Measurements from ENCODE around the gene MTERF2. TPM values are rescaled to one million over a fixed set of nuclear protein-coding genes. Genes with fewer than 3 reads are reported as not detected.
A peak's percentile ranks its signal among the peaks of the same experiment; 100 is the strongest.
"Not testable (repeated sequence)": the region's sequence is repeated elsewhere in the genome, so short reads cannot be mapped to it uniquely, and the experiment has no call there.

Gene MTERF2
- polyA plus RNA-seq, 10 donors = 23.3 to 39.3 (median 27.1) TPM

DNA sequence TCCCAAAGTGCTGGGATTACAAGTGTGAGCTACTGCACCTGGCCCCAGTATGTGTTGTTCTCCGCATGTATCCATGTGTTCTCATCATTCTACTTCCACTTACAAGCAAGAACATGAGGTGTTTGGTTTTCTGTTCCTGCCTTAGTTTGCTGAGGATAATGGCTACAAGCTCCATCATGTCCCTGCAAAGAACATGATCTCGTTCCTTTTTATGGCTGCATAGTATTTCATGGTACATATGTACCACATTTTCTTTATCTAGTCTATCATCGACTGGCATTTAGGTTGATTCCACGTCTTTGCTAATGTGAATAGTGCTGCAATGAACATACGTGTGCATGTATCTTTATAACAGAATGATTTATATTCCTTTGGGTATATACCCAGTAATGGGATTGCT lies 9.2 kb upstream of the MTERF2 start:
- not testable (repeated sequence) for DNase-seq

DNA sequence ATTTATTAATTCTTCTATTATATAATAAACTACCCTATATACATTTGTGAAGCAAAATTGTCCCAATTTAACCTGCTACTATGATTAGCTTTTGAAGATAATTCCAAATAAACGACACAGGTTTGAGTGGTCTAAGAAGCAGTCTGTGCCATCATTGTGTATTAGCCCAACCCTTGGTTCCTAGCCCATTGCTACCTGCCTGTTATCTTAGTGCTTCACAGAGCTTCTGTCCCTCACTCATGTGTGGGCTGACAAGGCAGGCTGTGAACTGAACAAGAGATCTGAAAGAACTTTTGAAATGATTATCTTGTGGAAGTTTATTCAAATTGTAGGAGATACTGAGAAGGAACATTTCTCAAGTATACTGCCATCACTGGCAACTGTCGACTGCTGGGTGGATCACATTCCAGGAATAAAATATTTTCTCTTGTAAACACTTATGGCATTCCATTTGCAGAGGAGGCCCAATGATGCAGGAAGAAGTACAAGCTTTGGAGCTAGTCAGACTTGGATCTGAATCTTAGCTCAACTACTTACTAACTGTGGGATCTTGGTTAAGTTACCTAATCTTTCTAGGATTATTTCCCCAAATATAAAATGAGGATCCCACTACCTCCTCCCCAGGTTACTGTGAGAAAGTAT lies 7.8 kb upstream of the MTERF2 start:
- DNase-seq = no peak

DNA sequence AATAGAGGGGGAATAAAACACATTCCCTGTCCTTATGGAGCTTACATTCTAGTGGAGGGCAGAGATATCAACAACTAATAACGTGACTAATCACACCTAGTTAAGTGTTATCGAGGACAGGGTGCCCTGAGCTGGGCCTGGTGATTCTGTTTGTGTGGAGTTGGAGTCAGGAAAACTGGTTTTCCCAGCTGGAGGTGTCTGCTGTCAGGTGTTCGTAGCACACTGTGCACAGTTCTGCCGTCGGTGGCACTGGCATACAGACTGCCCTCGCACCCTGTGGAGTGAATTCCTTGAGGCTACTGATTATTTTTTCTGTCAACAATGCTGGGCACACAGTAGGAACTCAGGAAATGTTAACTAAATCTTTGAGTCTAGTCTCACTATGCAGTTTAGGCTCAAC lies 900 bp upstream of the MTERF2 start:
- DNase-seq = no peak

DNA sequence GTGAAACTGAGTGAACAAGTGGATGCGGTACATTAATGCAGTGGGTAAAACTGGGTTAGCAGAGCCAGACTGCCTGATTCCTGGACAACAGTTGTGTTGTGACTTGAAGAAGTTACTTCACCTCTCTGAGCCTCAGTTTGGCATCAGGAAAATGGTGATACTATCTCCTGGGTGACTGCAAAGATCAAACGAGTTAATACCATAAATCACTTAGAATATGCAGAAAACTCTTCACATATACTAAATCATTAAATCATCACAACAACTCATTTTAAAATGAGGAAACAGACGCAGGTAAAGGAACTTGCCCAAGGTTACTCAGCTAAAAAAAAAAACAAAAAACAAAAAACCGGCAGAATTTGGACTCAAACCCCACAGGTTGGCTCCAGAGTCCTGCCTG lies 811 bp downstream of the MTERF2 start:
- DNase-seq = no peak

DNA sequence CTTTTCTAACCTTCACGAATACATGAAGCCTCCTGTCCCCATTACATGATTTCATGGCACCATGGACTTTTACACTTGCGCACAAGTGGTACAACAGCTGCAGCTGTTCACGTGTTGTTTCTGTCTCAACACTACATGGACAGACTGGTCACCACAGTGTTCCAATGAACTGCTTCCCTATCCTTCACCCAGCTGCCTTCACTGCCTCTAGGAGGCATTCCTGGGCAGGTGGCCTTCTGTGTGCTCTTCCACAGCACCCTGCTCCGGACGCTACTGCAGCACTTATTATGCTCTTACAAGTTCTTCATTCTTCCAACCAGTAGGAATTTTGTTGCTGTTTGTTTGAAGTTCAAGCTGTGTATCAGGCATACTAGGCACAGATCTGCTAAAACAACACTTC lies 1.5 kb downstream of the MTERF2 start:
- DNase-seq = peak in 1 of 3 donors; percentile 48

DNA sequence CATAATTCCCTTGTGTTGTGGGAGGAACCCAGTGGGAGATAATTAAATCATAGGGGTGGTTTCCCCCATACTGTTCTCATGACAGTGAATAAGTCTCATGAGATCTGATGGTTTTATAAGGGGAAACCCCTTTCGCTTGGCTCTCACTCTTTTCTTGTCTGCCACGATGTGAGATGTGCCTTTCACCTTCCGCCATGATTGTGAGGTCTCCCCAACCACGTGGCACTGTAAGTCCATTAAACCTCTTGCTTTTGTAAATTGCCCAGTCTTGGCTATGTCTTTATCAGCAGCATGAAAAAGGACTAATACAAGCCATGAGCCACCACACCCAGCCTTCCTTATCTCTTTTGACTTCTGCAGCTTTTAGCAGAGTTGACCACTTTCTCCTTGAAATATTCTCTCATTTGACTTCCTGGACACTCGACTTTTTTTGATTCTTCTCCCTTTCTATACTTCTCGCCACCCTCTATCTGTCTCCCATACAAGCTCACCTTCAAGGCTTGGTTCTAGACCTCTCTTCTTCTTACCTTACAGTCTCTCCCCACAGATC lies 2.3 kb downstream of the MTERF2 start:
- no peak for DNase-seq

DNA sequence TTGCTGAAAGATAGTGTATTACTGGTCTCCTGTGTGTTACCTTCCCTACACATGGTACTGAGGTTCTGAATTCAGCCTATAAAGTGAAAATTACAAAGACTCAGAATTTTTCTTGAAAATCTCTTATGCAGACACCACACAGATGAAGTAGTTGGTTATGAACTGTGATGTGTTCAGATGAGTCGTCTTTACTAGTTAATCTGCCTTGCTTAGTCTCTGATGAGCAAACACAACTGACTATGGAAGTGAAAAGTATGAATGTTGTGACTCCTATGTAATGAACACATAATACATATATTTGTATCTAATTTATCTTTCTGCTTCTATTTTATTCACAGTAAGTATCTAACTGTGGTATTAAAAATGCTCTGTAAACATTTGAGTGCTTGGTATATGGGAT lies 4.7 kb downstream of the MTERF2 start:
- no peak for DNase-seq

DNA sequence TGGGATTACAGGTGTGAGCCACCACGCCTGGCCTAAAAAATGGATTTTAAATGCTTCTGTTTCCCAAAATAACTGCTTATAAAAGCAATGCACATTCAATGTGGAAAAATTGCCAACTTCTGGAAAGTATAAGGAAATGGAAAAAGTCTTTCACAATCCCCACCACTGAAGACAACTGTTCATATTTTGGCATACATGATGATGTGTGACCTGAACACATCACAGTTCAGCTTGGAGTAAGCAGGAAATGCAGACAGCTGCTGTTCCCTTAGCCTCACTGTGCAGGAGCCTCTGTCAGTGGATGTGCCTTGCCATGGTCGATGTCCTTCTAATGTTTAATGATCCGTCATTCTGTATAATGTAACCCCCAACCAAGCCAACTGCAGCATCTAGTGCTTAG lies 5.2 kb downstream of the MTERF2 start:
- peak in 2 of 3 donors; percentile 53 to 73 for DNase-seq

DNA sequence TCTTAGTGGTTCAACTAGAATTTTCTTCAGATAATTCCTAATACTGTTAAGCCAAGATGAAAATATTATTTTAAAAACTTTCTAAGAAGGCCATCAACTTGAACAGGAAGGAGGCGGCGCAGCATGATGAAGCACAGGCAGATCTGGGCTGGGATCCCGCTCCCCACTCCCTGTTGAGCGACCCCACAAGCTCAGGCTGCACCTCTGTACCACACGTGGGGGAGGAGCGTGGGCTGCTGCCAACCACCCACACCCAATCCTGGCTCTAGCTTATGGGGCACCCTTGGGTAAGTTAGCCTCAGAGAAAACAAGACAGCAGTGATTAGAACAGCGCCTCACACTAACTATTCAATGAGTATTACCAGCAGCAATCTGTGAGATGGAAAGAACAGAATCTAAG lies 6.0 kb downstream of the MTERF2 start:
- DNase-seq = peak in 1 of 3 donors; percentile 40

DNA sequence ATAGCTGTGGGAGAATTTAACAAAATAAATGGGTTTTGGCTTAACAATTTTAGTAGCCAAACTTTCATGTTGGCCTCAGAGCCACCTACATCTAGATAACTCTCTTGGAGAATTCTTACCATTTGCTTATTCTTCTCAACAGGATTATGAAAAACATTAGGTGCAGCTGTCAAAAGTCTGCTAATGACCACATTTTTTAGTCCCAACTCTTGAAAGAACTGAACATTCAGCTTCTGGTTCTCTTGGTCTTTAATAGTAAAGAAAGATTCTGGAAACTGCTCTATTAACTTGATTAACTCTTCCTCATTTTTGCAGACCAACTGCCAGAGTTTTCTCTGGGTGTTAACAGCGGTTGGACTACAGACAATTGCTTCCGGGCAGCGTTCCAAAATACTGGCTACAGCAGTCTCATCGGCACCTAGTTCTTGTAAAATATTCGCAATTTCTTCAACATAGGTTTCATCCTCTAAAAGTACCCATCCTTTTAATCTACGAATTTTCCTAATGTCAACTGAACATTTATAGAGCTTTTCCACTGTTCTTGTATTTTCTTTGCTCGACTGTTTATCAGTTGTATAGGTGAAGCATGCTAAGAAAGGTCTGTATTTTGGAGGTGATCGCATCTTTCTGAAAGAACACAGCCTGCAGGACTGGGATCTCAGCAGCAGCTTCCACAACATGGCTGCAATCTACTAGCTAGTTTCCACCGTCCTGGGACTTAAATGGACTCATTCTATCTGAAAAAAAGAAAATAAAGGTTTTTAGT lies 8.7 kb downstream of the MTERF2 start:
- DNase-seq = peak in 1 of 3 donors; percentile 62

DNA sequence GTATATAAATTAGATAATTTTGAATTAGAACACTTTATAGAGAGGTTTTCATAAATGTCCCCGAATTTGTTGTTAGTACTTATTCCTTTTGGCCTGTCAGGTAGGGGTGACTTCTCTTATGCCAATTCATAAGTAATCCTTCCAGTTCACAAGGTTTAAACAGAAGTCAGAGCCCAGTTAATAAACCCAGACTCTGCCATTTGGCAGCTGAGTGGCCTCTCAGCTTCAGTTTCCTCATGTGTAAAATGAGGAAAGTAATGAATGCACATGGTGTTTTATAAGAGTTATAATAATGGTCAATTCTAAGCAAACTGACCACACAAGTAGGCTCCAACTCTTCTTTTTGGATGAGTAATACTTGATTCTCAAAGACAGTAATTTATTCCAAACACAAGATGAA lies 10.3 kb downstream of the MTERF2 start:
- DNase-seq = no peak

DNA sequence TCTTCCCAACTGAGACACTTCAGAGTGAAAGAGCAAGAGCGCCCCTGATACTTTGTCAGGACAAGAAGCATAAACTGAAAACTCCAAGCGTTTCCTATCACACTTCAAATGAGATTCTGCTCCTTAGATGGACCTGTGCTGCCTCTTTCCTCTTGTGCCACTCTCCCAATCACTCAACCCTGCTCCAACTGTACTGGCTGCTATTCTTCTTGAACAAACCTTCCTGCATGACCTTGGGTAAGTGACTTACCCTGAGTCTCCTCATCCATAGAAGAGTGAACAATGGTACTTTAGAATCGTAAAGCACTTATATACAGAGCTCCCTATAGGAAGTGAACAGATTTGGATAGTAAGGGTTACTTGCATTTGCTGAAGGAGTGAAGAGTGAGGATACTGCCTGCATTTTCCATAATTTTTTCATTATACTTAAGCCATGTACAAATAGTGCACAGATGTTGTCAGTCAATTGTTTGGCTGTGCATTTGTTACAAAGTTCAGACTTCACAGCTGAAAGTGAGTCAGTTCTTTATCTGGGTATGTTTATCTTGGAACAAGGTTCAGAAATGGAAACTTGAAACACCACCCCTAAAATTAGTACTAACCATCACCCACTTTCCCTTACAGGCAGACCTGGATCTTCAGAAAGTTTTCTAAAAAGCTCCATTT lies 10.8 kb downstream of the MTERF2 start:
- peak in 1 of 3 donors; percentile 21 for DNase-seq

DNA sequence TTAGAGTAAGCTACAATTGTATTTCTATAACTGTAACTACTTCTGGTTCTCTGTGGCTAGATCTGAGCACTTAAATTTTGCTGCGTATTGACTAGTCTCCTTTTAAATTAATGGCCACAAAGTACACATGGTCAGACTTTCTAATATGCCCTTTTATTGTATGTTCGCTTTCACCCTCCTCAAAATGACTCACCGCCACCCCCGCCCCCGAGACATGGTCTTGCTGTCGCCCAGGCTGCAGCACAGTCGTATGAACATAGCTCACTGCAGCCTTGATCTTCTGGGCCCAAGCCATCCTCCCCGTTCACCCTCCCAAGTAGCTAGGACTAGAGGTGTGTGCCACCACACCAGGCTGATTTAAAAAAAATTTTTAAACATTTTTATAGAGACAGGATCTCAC lies 11.8 kb downstream of the MTERF2 start:
- no peak for DNase-seq

DNA sequence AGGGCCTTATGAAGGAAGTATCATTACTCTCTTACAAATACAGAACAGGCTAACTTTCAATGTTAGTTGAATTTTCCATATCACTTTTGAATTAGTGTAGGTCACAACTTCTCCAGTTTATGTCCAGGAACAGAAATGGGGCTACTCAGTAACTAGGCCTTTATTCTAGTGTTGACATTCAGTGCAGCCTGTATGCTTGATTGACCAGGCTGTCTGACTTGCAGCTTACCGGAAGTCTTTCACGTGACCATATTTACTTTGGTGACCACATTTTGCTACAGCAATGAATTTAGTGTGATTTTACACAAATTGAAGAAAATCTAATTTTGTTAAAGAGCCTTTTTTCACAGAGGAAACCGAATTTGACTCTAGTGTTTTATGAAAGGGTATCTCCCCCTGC lies 12.4 kb downstream of the MTERF2 start:
- no peak for DNase-seq

DNA sequence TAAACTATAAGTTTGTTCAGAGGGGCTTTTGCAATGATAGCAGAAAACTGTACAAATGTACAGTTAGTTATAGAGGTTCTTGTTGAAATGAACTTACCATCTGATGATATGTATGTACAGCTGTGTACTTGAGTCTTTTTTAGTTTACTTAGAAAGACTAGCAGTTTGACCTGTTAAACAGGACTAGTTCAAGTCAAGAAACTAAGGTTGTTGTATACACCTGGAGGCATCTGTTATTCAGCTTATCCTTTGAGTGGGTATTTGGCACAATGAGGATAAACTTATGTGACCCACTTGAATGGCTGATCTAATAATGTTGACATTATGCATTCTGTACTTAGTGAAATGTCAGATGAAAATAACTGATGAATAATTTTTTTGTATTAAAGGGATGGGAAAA lies 13.4 kb downstream of the MTERF2 start:
- DNase-seq = no peak

DNA sequence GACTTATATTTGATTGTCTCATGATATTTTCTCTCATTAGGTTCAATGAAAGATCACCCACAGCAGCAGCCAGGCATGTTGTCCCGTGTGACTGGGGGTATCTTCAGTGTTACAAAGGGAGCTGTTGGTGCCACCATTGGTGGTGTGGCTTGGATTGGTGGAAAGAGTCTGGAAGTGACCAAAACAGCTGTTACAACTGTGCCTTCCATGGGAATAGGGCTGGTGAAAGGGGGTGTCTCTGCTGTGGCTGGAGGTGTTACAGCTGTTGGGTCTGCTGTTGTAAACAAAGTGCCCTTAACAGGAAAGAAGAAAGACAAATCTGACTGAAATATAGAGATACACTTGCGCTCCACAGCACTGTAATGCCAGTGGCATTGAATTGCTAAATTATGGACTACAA lies 15.9 kb downstream of the MTERF2 start:
- DNase-seq = no peak

DNA sequence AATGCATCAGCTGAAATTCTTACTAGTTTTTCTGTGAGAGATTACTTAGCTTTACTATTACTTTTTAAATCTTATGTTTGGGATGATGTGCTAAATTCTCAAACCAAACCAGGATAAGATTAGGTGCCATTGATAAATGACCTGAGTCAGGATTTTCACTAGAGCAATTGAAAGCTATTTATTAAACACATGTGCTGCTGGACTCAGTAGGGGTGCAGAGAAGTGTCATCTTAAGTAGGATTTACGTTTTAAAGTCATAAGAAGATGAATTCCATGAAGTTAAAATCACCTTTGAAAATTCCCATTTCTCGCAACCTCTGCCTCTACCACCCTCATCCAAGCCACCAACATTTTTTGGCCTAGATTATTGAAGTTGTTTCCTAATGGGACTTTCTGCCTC lies 22.4 kb downstream of the MTERF2 start:
- no peak for DNase-seq

DNA sequence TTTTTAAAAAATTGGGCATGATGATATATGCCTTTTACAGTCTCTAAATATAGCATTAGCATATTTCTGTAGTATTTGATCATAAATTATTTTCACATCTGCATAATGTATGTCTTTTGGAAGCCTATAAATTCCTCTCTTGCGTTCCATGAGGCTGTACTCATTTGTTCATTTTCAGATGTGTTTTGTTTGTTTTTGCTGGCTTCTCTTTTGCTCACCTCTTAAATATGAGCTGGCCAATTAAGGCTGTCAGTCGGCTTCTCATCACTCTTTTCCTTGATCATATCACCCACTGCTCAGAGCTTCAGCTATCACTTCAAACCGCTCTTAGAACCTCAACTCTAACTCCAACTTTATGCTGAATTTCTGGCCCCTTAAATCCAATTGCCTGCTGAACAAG lies 24.7 kb downstream of the MTERF2 start:
- DNase-seq = no peak

DNA sequence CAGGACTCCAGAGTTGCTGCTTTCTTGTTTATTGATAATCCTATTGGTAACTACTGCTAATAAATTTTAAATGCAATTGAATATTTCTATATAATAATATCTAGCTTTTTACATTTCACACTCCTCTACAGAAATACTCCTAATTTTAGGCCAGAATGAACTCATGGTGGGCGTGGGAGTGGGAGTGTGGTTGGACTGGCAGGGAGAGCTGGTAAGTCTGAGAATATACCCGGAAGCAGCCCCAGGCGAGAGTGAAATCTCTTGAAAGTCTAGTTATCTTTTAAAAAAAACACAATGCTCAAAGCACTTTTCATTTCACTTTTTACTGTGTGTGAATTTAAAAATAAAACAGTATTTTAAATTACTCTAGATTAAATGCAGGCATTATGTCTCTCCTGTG lies 26.5 kb downstream of the MTERF2 start:
- DNase-seq = no peak

DNA sequence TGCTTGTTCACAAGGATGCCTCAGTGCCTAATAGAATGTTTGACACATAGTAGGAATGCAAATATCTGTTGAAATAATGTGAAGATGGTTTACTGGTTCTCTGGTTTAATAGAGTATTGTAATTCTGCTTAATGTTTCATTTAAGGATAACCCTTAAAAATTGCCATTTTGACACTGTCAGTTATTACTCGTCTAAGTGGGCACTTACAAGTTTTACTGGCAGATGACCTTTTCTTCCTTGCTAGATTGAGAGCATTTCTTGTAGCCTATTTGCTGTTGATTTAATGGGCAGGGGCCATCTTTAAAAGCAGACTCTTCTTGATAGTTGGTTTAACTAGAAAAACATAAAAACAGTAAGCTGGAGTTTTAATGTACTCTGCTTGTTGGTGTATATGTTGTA lies 29.4 kb downstream of the MTERF2 start:
- peak in 1 of 3 donors; percentile 55 for DNase-seq

DNA sequence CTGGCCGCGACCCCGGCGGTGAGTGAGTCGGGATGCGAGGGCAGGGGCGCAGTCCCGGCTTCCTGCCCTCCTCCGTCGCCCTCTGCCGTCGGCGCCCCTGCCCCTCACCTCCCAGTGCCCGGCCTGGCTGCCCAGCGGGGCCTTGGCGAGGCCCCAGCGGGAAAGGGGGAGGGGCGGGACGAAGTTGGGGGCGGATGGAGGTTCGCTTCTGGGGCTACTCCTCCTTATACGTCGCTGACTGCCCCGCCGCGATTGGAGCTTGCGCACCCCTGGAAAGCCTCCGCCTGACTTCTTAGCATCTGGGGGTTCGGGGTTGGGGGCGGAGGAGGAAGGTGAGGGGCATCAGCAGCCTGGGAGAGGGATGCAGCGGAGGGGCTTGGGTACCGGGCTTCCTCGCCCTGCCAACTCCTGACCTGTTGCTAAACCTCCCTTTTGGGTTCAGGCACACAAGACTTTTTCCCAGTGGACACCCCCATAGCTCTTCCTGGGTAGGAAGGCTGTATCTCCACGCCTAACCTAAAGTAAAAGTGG lies 30.8 kb downstream of the MTERF2 start:
- DNase-seq = peak; percentile 59 to 93 (median 76)

DNA sequence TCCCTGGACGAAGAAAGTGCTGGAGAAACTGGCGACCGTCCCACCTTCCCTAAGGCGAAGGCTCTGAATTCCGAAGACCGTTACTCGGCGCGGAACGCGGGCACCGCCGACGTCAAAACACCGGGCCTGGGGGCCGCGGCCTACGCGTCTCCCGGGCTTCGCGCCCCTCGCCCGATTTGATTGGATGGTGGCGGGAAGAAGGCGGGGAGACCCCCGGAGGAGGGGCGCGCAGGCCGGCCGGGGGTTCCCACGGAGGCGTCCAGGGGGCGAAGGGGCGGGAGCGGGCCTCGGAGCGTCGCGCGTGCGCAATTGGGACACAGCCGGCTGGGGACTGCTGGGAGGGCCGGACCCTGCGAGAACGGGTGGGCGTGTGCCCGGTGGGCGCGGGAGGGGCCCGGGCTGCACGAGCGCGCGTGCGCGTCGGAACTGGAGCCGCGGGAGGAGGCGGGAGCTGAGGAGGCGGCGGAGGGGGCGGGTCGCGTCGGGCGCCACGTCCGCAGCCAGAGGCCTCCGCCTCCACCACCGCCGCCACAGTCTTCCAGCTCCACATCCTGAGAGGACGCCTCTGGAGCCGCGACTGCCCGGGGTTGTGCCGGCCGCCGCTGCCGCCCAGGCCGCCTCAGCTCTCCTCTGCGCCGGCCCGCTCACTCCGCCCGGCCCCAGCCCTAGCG lies 31.4 kb downstream of the MTERF2 start, which contains the start of gene TMEM263:
Gene TMEM263, plus strand, starts transcription at position 531 of the 671 bp plus-strand sequence. CDS start 11,210 bp downstream, outside the sequence.
- DNase-seq = peak; percentile 98 to 99 (median 99)

Measured in muscle of back (tissue), 11 donors.